Measurements from ENCODE around the gene DOCK7. TPM values are rescaled to one million over a fixed set of nuclear protein-coding genes. Genes with fewer than 3 reads are reported as not detected.

The DOCK7 gene
- total RNA-seq, 1 donor from 2014 or later, result 13.4 TPM

DNA sequence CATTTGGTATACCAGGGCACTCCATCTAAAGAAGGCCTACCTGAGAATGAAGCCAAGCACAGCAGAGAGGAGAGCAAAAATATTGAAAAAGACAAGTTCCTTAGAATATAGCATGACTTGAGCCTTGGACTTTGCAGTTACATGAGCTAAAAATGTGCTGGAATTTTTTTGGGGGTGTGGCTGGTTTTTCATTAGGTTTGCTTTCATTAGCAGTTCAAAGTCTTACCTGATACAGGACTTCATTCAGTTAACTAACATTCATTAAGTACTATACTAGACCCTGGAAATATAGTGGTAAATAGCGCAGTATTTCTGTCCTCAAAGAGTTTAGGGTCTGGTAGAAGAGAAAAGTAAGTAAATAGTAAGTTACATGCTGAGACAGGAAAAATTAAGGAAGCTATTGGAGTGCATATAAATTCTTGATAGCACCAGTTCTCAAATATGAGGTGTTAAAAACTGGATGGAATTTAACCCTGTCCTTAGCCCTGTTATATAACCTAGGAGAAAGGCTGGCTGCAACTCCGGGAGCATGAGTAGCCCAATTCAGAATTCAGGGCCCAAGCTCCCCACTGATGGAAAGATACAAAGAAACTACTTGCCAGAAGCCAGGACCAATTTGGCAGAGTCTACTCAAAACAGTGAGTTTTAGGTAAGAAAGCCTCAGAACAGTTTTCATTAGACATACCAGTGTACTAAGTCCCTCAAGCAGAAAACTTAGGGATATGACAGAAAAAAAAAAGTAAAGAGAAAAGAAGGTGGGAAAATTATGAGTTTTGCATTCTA lies 3.1 kb upstream of the DOCK7 start:
- Mint-ChIP-seq H3K27me3 (no peaks in the 10 kb centered on the region), H3K9me3 (no peaks in the 10 kb centered on the region), H3K36me3 (ENCODE audit: low read depth) (no peaks in the 10 kb centered on the region), H3K4me3 (no peak overlapping the region), H3K27ac (no peak overlapping the region), H3K4me1 (peaks cover 18% of the 10 kb centered on the region)
- ChIA-PET POLR2A (no interaction called here), CTCF (interaction anchor here (0.8 kb wide), 1 partner anchor 161 kb away, joined by 3 read pairs; no protein-coding TSS in a partner anchor)
- intact Hi-C loops (cut with micrococcal nuclease), result no loop called here
- ATAC-seq (ENCODE audit: low read depth) (no peak), DNase-seq (no peak)
- TF ChIP-seq, protein P1, sequence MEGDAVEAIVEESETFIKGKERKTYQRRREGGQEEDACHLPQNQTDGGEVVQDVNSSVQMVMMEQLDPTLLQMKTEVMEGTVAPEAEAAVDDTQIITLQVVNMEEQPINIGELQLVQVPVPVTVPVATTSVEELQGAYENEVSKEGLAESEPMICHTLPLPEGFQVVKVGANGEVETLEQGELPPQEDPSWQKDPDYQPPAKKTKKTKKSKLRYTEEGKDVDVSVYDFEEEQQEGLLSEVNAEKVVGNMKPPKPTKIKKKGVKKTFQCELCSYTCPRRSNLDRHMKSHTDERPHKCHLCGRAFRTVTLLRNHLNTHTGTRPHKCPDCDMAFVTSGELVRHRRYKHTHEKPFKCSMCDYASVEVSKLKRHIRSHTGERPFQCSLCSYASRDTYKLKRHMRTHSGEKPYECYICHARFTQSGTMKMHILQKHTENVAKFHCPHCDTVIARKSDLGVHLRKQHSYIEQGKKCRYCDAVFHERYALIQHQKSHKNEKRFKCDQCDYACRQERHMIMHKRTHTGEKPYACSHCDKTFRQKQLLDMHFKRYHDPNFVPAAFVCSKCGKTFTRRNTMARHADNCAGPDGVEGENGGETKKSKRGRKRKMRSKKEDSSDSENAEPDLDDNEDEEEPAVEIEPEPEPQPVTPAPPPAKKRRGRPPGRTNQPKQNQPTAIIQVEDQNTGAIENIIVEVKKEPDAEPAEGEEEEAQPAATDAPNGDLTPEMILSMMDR (IDR thresholded peaks at IDR 0.05), result no peak

DNA sequence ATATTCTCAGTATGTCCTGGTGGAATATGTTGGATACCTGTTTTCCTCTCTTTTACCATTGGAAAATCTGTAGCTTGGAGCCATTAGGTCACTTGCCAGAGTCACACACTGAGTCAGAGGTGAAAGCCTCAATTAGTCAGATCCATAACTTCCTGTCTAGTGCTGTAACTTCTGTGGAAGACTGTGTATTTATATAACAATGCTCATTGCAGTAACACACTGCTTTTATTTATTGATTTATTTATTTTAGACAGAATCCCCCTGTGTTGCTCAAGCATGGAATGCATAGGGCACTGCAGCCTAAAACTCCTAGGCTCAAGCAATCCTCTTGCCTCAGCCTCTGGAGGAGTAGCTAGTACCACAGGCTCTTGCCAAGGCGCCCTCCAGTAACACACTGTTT lies 1.3 kb upstream of the DOCK7 start:
- CTCF ChIA-PET, result no interaction called here
- H3K36me3 Mint-ChIP-seq (ENCODE audit: low read depth), result no peaks in the 10 kb centered on the region
- H3K4me1 Mint-ChIP-seq, result peaks cover 23% of the 10 kb centered on the region
- TF ChIP-seq, protein P1 (IDR thresholded peaks at IDR 0.05), result no peak
- ATAC-seq (ENCODE audit: low read depth) (no peak), DNase-seq (no peak)
- no peaks in the 10 kb centered on the region for H3K27me3 Mint-ChIP-seq
- no peaks in the 10 kb centered on the region for H3K9me3 Mint-ChIP-seq
- no peak overlapping the region for H3K27ac Mint-ChIP-seq
- POLR2A ChIA-PET, result no interaction called here
- intact Hi-C loops (cut with micrococcal nuclease), result loop anchor here (5.0 to 10.0 kb wide), 2 partner anchors 77 to 835 kb away; partner anchors contain the start of genes EFCAB7 and ITGB3BP
- H3K4me3 Mint-ChIP-seq, result peak overlapping the region; percentile 38

DNA sequence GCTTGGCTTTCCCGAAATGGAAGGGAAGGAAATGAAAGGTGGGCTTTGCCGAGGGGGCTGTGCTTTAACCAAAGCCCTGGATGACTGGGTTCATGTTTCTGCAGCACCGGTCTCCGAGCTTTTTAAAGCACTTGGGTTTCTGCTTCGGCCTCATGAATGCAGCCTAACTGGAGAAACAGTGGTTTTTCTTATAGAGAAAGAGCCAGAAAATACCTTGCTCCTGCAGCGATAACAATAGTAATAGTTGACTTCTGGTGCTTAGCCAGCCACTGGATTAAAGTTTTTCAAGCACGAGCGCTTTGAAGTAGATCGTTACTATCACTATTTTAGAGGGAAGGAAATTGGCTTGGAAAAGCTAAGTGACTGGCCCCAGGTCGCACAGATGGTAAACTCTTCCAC lies 500 bp upstream of the DOCK7 start:
- no peaks in the 10 kb centered on the region for H3K27me3 Mint-ChIP-seq
- POLR2A ChIA-PET, result no interaction called here
- CTCF ChIA-PET, result no interaction called here
- H3K36me3 Mint-ChIP-seq (ENCODE audit: low read depth), result no peaks in the 10 kb centered on the region
- DNase-seq (no peak), ATAC-seq (ENCODE audit: low read depth) (no peak)
- peak overlapping the region; percentile 76 for H3K27ac Mint-ChIP-seq
- H3K4me3 Mint-ChIP-seq, result peak overlapping the region; percentile 89
- intact Hi-C loops (cut with micrococcal nuclease), result loop anchor here (1.0 to 10.0 kb wide), 4 partner anchors 76 to 836 kb away; partner anchors contain the start of genes EFCAB7, ITGB3BP and USP1
- H3K9me3 Mint-ChIP-seq, result no peaks in the 10 kb centered on the region
- H3K4me1 Mint-ChIP-seq, result peaks cover 23% of the 10 kb centered on the region
- TF ChIP-seq, protein P1 (IDR thresholded peaks at IDR 0.05), result no peak

DNA sequence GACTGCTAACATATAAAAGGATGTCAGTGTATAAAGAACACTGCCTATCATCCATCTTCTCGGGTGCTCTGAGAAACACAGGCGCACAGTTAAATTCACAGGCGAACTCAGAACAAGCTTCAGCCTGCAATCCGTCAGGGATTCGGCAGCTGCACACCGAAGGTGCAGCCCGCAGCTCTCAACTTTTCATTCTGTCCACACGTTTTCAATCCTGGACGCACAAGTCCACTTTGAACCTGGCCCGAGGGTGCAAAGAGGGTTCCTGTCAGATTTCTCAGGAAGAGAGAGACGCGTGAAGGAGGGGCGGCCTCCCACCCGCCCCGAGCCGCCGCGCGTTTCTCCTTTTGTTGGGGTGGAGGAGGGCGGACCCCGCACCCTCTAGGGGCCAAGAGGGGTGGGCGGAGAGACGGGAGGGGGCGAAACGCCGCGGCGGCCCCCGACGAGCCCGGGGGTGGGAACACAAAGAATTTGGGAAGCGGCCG lies 724 bp downstream of the DOCK7 start:
- DNase-seq (no peak), ATAC-seq (ENCODE audit: low read depth) (peak; percentile 62)
- TF ChIP-seq, protein P1 (IDR thresholded peaks at IDR 0.05), result no peak
- Mint-ChIP-seq H3K27me3 (no peaks in the 10 kb centered on the region), H3K4me1 (peaks cover 23% of the 10 kb centered on the region), H3K27ac (peak overlapping the region; percentile 74), H3K9me3 (no peaks in the 10 kb centered on the region), H3K36me3 (ENCODE audit: low read depth) (no peaks in the 10 kb centered on the region), H3K4me3 (peak overlapping the region; percentile 87)
- intact Hi-C loops (cut with micrococcal nuclease), result loop anchor here (5.0 to 10.0 kb wide), 2 partner anchors 75 to 837 kb away; partner anchors contain the start of genes EFCAB7 and ITGB3BP
- ChIA-PET CTCF (no interaction called here), POLR2A (interaction anchor here (0.7 kb wide), 2 partner anchors 108 to 119 kb away, joined by 3 to 5 read pairs; no protein-coding TSS in a partner anchor)

DNA sequence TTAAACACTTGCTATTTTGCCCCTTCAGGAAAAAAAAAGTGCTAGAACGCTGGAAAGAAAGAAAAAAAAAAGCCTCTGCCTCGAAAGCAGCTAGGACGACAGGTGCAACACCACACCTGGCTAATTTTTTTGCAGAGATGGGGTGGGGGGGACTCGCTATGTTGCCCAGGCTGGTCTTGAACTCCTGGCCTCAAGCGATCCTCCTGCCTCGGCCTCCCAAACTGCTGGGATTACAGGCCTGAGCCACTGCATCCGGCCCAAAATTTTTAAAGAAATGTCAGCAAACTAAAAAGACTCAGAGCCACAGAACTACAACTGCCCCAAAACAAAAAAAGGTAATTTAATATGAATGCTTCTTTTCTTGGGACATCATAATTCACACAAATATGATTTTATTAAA lies 1.4 kb downstream of the DOCK7 start:
- Mint-ChIP-seq H3K36me3 (ENCODE audit: low read depth) (no peaks in the 10 kb centered on the region), H3K4me1 (peaks cover 23% of the 10 kb centered on the region), H3K4me3 (peak overlapping the region; percentile 87), H3K27me3 (no peaks in the 10 kb centered on the region), H3K9me3 (no peaks in the 10 kb centered on the region), H3K27ac (no peak overlapping the region)
- DNase-seq, result no peak
- POLR2A ChIA-PET, result interaction anchor here (0.7 kb wide), 2 partner anchors 118 to 961 kb away, joined by 4 to 5 read pairs; no protein-coding TSS in a partner anchor
- intact Hi-C loops (cut with micrococcal nuclease), result loop anchor here (5.0 to 10.0 kb wide), 2 partner anchors 75 to 838 kb away; partner anchors contain the start of genes EFCAB7 and ITGB3BP
- TF ChIP-seq, protein P1 (IDR thresholded peaks at IDR 0.05), result no peak
- CTCF ChIA-PET, result no interaction called here
- ATAC-seq (ENCODE audit: low read depth), result no peak

Measured in activated B cell treated with CpG ODN at 0.5 μM for 24 hours (primary cell).